ENCODE data around the gene FBXO8. TPM values are rescaled to one million over a fixed set of nuclear protein-coding genes. Genes with fewer than 3 reads are reported as not detected.
"Not testable (repeated sequence)": the region's sequence is repeated elsewhere in the genome, so short reads cannot be mapped to it uniquely, and the experiment has no call there.

FBXO8 gene
- total RNA-seq, 1 donor from 2014 or later: 14.4 TPM

GRCh38 chr4:174266416-174266815 lies 17.1 kb downstream of the FBXO8 start:
- no peak overlapping the region for H3K4me3 ChIP-seq (ENCODE audit: low read depth, low read length)
- H3K27me3 ChIP-seq (ENCODE audit: control insufficient read depth, insufficient read depth, low read length): no peaks in the 10 kb centered on the region
- no peaks in the 10 kb centered on the region for H3K36me3 ChIP-seq (ENCODE audit: control insufficient read depth, insufficient read depth, low read length)
- no peak for TF ChIP-seq CTCF (IDR thresholded peaks at IDR 0.05; ENCODE audit: insufficient read depth, low read length, poor library complexity, severe bottlenecking)
- no peak for DNase-seq (ENCODE audit: low read depth)

- TF ChIP-seq CTCF (IDR thresholded peaks at IDR 0.05; ENCODE audit: insufficient read depth, low read length, poor library complexity, severe bottlenecking): no peak
- DNase-seq (ENCODE audit: low read depth): no peak
- Histone ChIP-seq H3K36me3 (ENCODE audit: control insufficient read depth, insufficient read depth, low read length) (no peaks in the 10 kb centered on the region), H3K27me3 (ENCODE audit: control insufficient read depth, insufficient read depth, low read length) (no peaks in the 10 kb centered on the region), H3K4me3 (ENCODE audit: low read depth, low read length) (no peak overlapping the region)
These were observed 17.6 kb downstream of the FBXO8 start for GRCh38 chr4:174265916-174266315.

GRCh38 chr4:174263445-174263736 lies 20.1 kb downstream of the FBXO8 start:
- Histone ChIP-seq H3K27me3 (ENCODE audit: control insufficient read depth, insufficient read depth, low read length) (no peaks in the 10 kb centered on the region), H3K4me3 (ENCODE audit: low read depth, low read length) (no peak overlapping the region), H3K36me3 (ENCODE audit: control insufficient read depth, insufficient read depth, low read length) (no peaks in the 10 kb centered on the region)
- TF ChIP-seq CTCF (IDR thresholded peaks at IDR 0.05; ENCODE audit: insufficient read depth, low read length, poor library complexity, severe bottlenecking): no peak
- no peak for DNase-seq (ENCODE audit: low read depth)

- H3K4me3 ChIP-seq (ENCODE audit: low read depth, low read length): no peak overlapping the region
- DNase-seq (ENCODE audit: low read depth): no peak
- no peaks in the 10 kb centered on the region for H3K27me3 ChIP-seq (ENCODE audit: control insufficient read depth, insufficient read depth, low read length)
- H3K36me3 ChIP-seq (ENCODE audit: control insufficient read depth, insufficient read depth, low read length): no peaks in the 10 kb centered on the region
- no peak for TF ChIP-seq CTCF (IDR thresholded peaks at IDR 0.05; ENCODE audit: insufficient read depth, low read length, poor library complexity, severe bottlenecking)
These were observed 20.6 kb downstream of the FBXO8 start for GRCh38 chr4:174262624-174263444.

GRCh38 chr4:174261432-174261831 lies 22.0 kb downstream of the FBXO8 start:
- not testable (repeated sequence) for DNase-seq (ENCODE audit: low read depth); H3K36me3 ChIP-seq (ENCODE audit: control insufficient read depth, insufficient read depth, low read length); H3K4me3 ChIP-seq (ENCODE audit: low read depth, low read length); H3K27me3 ChIP-seq (ENCODE audit: control insufficient read depth, insufficient read depth, low read length)

- H3K36me3 ChIP-seq (ENCODE audit: control insufficient read depth, insufficient read depth, low read length): no peaks in the 10 kb centered on the region
- DNase-seq (ENCODE audit: low read depth): peak; percentile 53
- no peak overlapping the region for H3K4me3 ChIP-seq (ENCODE audit: low read depth, low read length)
- TF ChIP-seq CTCF (IDR thresholded peaks at IDR 0.05; ENCODE audit: insufficient read depth, low read length, poor library complexity, severe bottlenecking): no peak
- H3K27me3 ChIP-seq (ENCODE audit: control insufficient read depth, insufficient read depth, low read length): no peaks in the 10 kb centered on the region
These were observed 23.4 kb downstream of the FBXO8 start for GRCh38 chr4:174260099-174260498.
